GM21423 (cell line): Measurements from ENCODE around the gene ACVRL1.
A peak's percentile ranks its signal among the peaks of the same experiment; 100 is the strongest.

Experiments used
- ATAC-seq: cut with Tn5 transposase; IDR thresholded peaks from one replicate; pipeline ENCODE4 v1.9.1; 2021; ENCODE audit warnings: mild to moderate bottlenecking, moderate library complexity; ENCODE audit not compliant: unreplicated experiment

Gene ACVRL1

GRCh38 chr12:51938726-51939125 is 31.4 kb downstream of the ACVRL1 start:
- no peak for ATAC-seq

- no peak for ATAC-seq
Observed at GRCh38 chr12:51941011-51941581, 33.8 kb downstream of the ACVRL1 start.

GRCh38 chr12:51941604-51942003 is 34.3 kb downstream of the ACVRL1 start:
- ATAC-seq, result no peak

GRCh38 chr12:51942056-51942455 is 34.8 kb downstream of the ACVRL1 start:
- no peak for ATAC-seq

GRCh38 chr12:51942501-51943000 is 35.2 kb downstream of the ACVRL1 start:
- ATAC-seq, result no peak

- no peak for ATAC-seq
Observed at GRCh38 chr12:51943346-51943745, 36.0 kb downstream of the ACVRL1 start.

GRCh38 chr12:51944608-51945233 is 37.4 kb downstream of the ACVRL1 start:
- ATAC-seq, result no peak

- ATAC-seq, result no peak
Observed at GRCh38 chr12:51947246-51947996, 40.1 kb downstream of the ACVRL1 start.

GRCh38 chr12:51948066-51948465 is 40.8 kb downstream of the ACVRL1 start:
- ATAC-seq, result no peak

- ATAC-seq, result no peak
Observed at GRCh38 chr12:51949342-51950030, 42.2 kb downstream of the ACVRL1 start.

- ATAC-seq, result no peak
Observed at GRCh38 chr12:51950682-51951198, 43.4 kb downstream of the ACVRL1 start.

GRCh38 chr12:51951199-51951842 is 44.0 kb downstream of the ACVRL1 start, which contains the start of gene ACVR1B:
Gene ACVR1B, plus strand, starts transcription at chr12:51951699. Its CDS starts 45 bp downstream, at chr12:51951744.
- peak; percentile 82 for ATAC-seq

GRCh38 chr12:51951843-51952722 is 44.8 kb downstream of the ACVRL1 start:
- ATAC-seq, result peak; percentile 18

GRCh38 chr12:51953089-51953488 is 45.8 kb downstream of the ACVRL1 start:
- ATAC-seq, result no peak

GRCh38 chr12:51953864-51954263 is 46.6 kb downstream of the ACVRL1 start:
- ATAC-seq, result no peak

- ATAC-seq, result no peak
Observed at GRCh38 chr12:51954561-51955361, 47.5 kb downstream of the ACVRL1 start.

- no peak for ATAC-seq
Observed at GRCh38 chr12:51955702-51956101, 48.4 kb downstream of the ACVRL1 start.

GRCh38 chr12:51958542-51958941 is 51.2 kb downstream of the ACVRL1 start:
- ATAC-seq, result no peak

- no peak for ATAC-seq
Observed at GRCh38 chr12:51959211-51959610, 51.9 kb downstream of the ACVRL1 start.
